Bronchial epithelial cell (primary cell): ENCODE results near the gene ZNF423. TPM values are rescaled to one million over a fixed set of nuclear protein-coding genes. Genes with fewer than 3 reads are reported as not detected.

Experiments used
- DNase-seq: peaks from one replicate; pipeline ENCODE4 v3.0.0-alpha.2; 2010; ENCODE audit warnings: low read depth
- FAIRE-seq: peaks from 2 replicates; lab custom pipeline; 2011; peaks lifted over from hg19 to GRCh38; lab: Jason Lieb, UNC
- H3K27me3 ChIP-seq: 2 replicates; pipeline ENCODE4 v1.5.1; 2011; ENCODE audit warnings: low read length; ENCODE audit not compliant: control insufficient read depth, insufficient read depth
- H3K36me3 ChIP-seq: 2 replicates; pipeline ENCODE4 v1.5.1; 2011; ENCODE audit warnings: low read length; ENCODE audit not compliant: control insufficient read depth, insufficient read depth
- H3K4me3 ChIP-seq: 2 replicates; pipeline ENCODE4 v1.5.1; 2011; ENCODE audit warnings: mild to moderate bottlenecking, low read depth, low read length, control low read depth
- total RNA-seq: library from RNA; depleted of rRNA; stranded (reverse); fragments of >200 nt; gene quantifications from 2 replicates; pipeline ENCODE4 v1.2.1, GENCODE V29; 2014
- TF ChIP-seq, protein P1 (sequence below): IDR thresholded peaks from 2 replicates; pipeline ENCODE4 v1.5.1; 2011; ENCODE audit warnings: mild to moderate bottlenecking, moderate library complexity, low read length, control low read depth, inconsistent platforms; ENCODE audit not compliant: insufficient read depth, severe bottlenecking

The ZNF423 gene
- total RNA-seq, 1 donor from 2014 or later, result under 0.01 TPM

DNA sequence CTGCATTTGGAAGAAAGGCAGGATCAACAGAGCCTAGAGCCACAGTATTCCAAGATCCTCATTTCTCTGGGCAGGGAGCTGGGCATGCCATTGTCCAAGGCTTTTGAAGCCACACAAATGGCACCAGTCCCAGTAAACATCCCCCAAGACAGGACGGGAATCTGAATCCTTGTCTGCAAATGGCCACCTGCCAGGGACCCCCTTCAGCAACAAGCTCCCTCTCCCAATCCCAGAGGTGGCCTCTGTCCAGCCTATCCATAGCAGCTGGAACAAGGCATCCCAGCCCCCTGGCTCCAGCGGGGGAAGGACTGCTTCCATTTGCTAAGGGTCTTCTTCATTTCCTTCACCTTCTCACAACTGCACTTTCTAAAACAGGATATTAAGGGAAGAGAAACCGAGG, 277.9 kb downstream of the ZNF423 start:
- DNase-seq, result no peak
- Histone ChIP-seq H3K4me3 (no peak overlapping the region), H3K27me3 (no peaks in the 10 kb centered on the region), H3K36me3 (no peaks in the 10 kb centered on the region)
- FAIRE-seq, result no peak
- TF ChIP-seq, protein P1, sequence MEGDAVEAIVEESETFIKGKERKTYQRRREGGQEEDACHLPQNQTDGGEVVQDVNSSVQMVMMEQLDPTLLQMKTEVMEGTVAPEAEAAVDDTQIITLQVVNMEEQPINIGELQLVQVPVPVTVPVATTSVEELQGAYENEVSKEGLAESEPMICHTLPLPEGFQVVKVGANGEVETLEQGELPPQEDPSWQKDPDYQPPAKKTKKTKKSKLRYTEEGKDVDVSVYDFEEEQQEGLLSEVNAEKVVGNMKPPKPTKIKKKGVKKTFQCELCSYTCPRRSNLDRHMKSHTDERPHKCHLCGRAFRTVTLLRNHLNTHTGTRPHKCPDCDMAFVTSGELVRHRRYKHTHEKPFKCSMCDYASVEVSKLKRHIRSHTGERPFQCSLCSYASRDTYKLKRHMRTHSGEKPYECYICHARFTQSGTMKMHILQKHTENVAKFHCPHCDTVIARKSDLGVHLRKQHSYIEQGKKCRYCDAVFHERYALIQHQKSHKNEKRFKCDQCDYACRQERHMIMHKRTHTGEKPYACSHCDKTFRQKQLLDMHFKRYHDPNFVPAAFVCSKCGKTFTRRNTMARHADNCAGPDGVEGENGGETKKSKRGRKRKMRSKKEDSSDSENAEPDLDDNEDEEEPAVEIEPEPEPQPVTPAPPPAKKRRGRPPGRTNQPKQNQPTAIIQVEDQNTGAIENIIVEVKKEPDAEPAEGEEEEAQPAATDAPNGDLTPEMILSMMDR, result no peak

DNA sequence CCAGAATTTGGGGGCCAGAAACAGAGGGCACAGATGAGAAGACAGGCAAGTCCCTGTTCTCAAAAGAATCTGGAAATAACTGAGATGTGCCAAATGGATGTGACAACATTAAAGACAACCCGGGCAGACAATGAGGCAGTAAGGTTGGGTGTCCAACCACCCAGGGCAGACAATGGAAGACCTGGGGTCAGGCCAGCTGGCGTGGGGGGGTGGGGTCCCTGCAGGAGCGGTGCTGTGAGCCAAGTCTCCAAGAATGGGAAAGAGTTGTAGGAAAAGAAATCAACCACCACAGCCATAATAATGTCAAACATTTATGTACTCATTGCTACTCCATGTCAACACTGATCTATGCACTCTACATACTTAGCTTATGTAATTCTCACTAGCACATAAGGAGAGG, 279.0 kb downstream of the ZNF423 start:
- FAIRE-seq, result peak; percentile 36
- H3K4me3 ChIP-seq, result no peak overlapping the region
- H3K36me3 ChIP-seq, result no peaks in the 10 kb centered on the region
- no peak for DNase-seq
- TF ChIP-seq, protein P1, result no peak
- H3K27me3 ChIP-seq, result no peaks in the 10 kb centered on the region

DNA sequence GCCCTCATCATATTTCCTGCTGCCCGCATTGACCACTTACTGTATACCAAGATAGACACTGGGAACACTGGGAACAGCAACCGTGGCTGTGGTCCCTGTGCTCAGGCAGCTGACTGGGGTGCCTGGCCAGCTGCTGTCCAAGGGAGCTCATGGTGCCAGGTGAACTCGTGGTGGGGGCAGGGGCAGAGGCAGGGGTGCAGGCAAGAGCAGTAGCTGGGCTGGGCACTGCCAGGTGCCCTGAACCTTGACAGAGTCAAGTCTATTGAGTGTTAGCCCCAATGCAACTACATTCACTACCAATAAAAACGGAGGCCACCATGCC, 279.8 kb downstream of the ZNF423 start:
- TF ChIP-seq, protein P1, result no peak
- Histone ChIP-seq H3K4me3 (no peak overlapping the region), H3K27me3 (no peaks in the 10 kb centered on the region), H3K36me3 (no peaks in the 10 kb centered on the region)
- FAIRE-seq (no peak), DNase-seq (no peak)

DNA sequence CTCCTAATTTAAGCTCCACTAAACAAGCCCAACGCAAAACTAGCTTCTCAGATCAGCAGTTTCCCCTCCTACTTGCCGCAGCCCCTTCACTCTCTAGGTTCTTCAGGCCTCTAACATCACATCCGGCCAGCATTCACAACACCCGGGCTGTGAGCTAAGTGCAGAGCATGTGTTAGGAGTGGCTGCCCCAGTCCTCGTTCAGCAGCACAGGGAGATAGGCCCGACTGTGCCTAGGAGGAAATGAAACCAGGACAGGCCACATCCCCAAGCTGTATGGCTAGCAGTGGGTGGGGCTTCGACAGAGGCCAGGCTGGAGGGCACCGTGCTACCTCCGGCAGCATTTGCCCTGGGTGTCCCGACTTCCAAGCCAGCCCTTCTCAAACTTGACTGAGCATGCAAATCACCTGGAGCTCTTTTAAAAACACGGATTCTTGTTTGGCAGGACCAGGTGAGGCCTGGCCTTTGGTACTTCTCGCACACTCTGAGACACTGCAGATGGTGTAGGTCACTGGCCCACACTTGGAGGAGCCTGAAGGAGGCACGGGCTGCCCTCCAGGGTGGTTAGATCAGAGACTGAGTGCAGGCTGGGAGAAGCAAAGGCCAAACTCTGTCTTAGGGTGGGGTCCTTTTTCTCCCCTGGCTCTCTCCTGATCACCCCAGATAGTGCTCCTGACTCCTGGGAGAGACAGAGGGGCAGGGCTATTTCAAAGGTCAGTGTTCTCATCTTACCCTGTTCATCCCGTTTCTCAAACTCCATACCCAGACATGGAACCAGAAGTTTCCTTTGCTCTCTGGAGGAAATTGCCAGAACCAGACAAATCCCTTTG, 280.4 kb downstream of the ZNF423 start:
- FAIRE-seq (no peak), DNase-seq (no peak)
- Histone ChIP-seq H3K4me3 (no peak overlapping the region), H3K27me3 (no peaks in the 10 kb centered on the region), H3K36me3 (no peaks in the 10 kb centered on the region)
- TF ChIP-seq, protein P1, result no peak

DNA sequence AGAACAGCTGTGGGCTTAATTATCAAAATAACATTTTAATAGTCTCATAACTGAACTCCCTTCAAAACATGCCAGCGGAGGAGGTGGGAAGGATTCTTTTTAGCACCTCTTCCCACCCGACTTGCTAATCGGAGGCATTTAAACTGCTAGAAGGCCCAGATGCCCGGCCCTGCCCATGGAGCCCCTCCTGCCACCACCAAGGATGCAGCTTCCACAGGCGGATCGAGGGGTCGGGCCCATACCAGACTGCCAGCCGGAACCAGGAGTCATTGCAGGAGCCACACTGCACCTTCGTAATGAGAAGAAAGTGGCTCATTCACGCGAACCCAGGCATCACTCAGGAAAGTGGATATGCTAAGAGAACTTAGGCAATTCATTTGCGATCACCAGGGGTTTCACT, 281.1 kb downstream of the ZNF423 start:
- H3K4me3 ChIP-seq, result no peak overlapping the region
- no peak for FAIRE-seq
- no peaks in the 10 kb centered on the region for H3K36me3 ChIP-seq
- no peaks in the 10 kb centered on the region for H3K27me3 ChIP-seq
- DNase-seq, result no peak
- TF ChIP-seq, protein P1, result no peak

DNA sequence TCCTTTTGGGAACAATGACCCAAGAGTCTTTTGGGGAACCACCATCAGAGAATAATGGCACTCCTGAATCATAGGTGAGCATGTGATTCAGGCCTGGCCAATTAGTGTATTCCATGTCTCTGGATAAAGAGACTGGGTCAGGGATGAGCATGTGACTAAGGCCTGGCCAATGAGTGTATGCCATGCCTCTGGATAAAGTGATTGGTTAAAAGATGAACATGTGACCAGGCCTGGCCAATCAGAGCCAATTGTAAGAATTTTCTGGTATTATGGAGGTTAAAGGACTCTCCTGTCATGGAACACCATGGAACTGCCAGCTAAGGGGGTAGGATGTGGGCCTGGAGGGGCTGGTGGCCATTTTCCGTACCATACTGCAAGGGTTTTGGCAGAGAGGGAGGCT, 288.0 kb downstream of the ZNF423 start:
- TF ChIP-seq, protein P1, result no peak
- Histone ChIP-seq H3K36me3 (no peaks in the 10 kb centered on the region), H3K27me3 (no peaks in the 10 kb centered on the region), H3K4me3 (no peak overlapping the region)
- no peak for FAIRE-seq
- DNase-seq, result no peak
